Parathyroid adenoma (tissue), 2 donors: Measurements from ENCODE around the gene PARVB.

ENCODE experiments used
- H2AFZ ChIP-seq: fragments of 300-600 bp; sonication (generic); one replicate; pipeline ENCODE4 v1.7.0; 2017; ENCODE audit warnings: antibody characterized with exemption, mild to moderate bottlenecking
- H3K27ac ChIP-seq: fragments of 300-600 bp; sonication (generic); one replicate; pipeline ENCODE4 v1.7.0; 2017
- H3K27me3 ChIP-seq: fragments of 300-600 bp; sonication (generic); one replicate; pipeline ENCODE4 v1.7.0; 2017; ENCODE audit warnings: low read length; ENCODE audit not compliant: control insufficient read depth, insufficient read depth
- H3K36me3 ChIP-seq: fragments of 300-600 bp; sonication (generic); one replicate; pipeline ENCODE4 v1.7.0; 2017; ENCODE audit warnings: low read length; ENCODE audit not compliant: control insufficient read depth, insufficient read depth
- H3K4me1 ChIP-seq: fragments of 300-600 bp; sonication (generic); one replicate; pipeline ENCODE4 v1.7.0; 2017; ENCODE audit warnings: control low read depth
- H3K4me2 ChIP-seq: fragments of 300-600 bp; sonication (generic); one replicate; pipeline ENCODE4 v1.7.0; 2017; ENCODE audit warnings: low read length
- H3K4me3 ChIP-seq: fragments of 300-600 bp; sonication (generic); one replicate; pipeline ENCODE4 v1.7.0; 2017; ENCODE audit warnings: low read depth, low read length
- H3K79me2 ChIP-seq: fragments of 300-600 bp; sonication (generic); one replicate; pipeline ENCODE4 v1.7.0; 2017; ENCODE audit warnings: control low read depth
- H3K9ac ChIP-seq: fragments of 300-600 bp; sonication (generic); one replicate; pipeline ENCODE4 v1.7.0; 2017; ENCODE audit warnings: mild to moderate bottlenecking
- H3K9me3 ChIP-seq: fragments of 300-600 bp; sonication (generic); one replicate; pipeline ENCODE4 v1.7.0; 2017; ENCODE audit warnings: low read length; ENCODE audit not compliant: control insufficient read depth
- CTCF ChIP-seq: fragments of 300-600 bp; sonication (generic); IDR thresholded peaks from one replicate; pipeline ENCODE4 v1.7.0; 2017; ENCODE audit warnings: antibody characterized with exemption, mild to moderate bottlenecking
- donor health status: primary hyperparathyroidism.

The PARVB gene

GRCh38 chr22:44111562-44112155 is 87.6 kb downstream of the PARVB start:
- no peaks in the 10 kb centered on the region for H3K27me3 ChIP-seq
- no peaks in the 10 kb centered on the region for H3K36me3 ChIP-seq
- no peak overlapping the region for H3K4me2 ChIP-seq
- no peak overlapping the region for H2AFZ ChIP-seq
- H3K27ac ChIP-seq: no peak overlapping the region
- H3K79me2 ChIP-seq: no peaks in the 10 kb centered on the region
- no peaks in the 10 kb centered on the region for H3K4me1 ChIP-seq
- no peaks in the 10 kb centered on the region for H3K9me3 ChIP-seq
- no peak for TF ChIP-seq CTCF
- H3K9ac ChIP-seq: no peak overlapping the region
- H3K4me3 ChIP-seq: no peak overlapping the region

- no peak overlapping the region for H2AFZ ChIP-seq
- H3K79me2 ChIP-seq: no peaks in the 10 kb centered on the region
- no peak for TF ChIP-seq CTCF
- H3K4me3 ChIP-seq: no peak overlapping the region
- H3K27me3 ChIP-seq: no peaks in the 10 kb centered on the region
- H3K9ac ChIP-seq: no peak overlapping the region
- H3K27ac ChIP-seq: no peak overlapping the region
- H3K9me3 ChIP-seq: no peaks in the 10 kb centered on the region
- no peaks in the 10 kb centered on the region for H3K36me3 ChIP-seq
- no peaks in the 10 kb centered on the region for H3K4me1 ChIP-seq
- H3K4me2 ChIP-seq: no peak overlapping the region
These were observed 88.1 kb downstream of the PARVB start for GRCh38 chr22:44112191-44112590.

GRCh38 chr22:44116331-44116730 is 92.2 kb downstream of the PARVB start:
- no peak for TF ChIP-seq CTCF
- no peak overlapping the region for H2AFZ ChIP-seq
- H3K9me3 ChIP-seq: no peaks in the 10 kb centered on the region
- no peak overlapping the region for H3K27ac ChIP-seq
- H3K36me3 ChIP-seq: no peaks in the 10 kb centered on the region
- H3K4me1 ChIP-seq: no peaks in the 10 kb centered on the region
- no peak overlapping the region for H3K9ac ChIP-seq
- H3K79me2 ChIP-seq: no peaks in the 10 kb centered on the region
- no peak overlapping the region for H3K4me3 ChIP-seq
- H3K4me2 ChIP-seq: no peak overlapping the region
- no peaks in the 10 kb centered on the region for H3K27me3 ChIP-seq

- Histone ChIP-seq H3K4me3 (no peak overlapping the region), H3K36me3 (no peaks in the 10 kb centered on the region), H3K4me1 (no peaks in the 10 kb centered on the region), H3K27ac (no peak overlapping the region), H3K9ac (no peak overlapping the region), H2AFZ (no peak overlapping the region), H3K79me2 (no peaks in the 10 kb centered on the region), H3K27me3 (no peaks in the 10 kb centered on the region), H3K4me2 (no peak overlapping the region), H3K9me3 (no peaks in the 10 kb centered on the region)
- TF ChIP-seq CTCF: no peak
These were observed 92.9 kb downstream of the PARVB start for GRCh38 chr22:44116755-44117684.
